ENCODE measurements around the gene GAB3. TPM values are rescaled to one million over a fixed set of nuclear protein-coding genes. Genes with fewer than 3 reads are reported as not detected.

The GAB3 gene
- total and polyA plus RNA-seq, 4 donors, result 0.66 to 10.4 (median 1.6) TPM

DNA sequence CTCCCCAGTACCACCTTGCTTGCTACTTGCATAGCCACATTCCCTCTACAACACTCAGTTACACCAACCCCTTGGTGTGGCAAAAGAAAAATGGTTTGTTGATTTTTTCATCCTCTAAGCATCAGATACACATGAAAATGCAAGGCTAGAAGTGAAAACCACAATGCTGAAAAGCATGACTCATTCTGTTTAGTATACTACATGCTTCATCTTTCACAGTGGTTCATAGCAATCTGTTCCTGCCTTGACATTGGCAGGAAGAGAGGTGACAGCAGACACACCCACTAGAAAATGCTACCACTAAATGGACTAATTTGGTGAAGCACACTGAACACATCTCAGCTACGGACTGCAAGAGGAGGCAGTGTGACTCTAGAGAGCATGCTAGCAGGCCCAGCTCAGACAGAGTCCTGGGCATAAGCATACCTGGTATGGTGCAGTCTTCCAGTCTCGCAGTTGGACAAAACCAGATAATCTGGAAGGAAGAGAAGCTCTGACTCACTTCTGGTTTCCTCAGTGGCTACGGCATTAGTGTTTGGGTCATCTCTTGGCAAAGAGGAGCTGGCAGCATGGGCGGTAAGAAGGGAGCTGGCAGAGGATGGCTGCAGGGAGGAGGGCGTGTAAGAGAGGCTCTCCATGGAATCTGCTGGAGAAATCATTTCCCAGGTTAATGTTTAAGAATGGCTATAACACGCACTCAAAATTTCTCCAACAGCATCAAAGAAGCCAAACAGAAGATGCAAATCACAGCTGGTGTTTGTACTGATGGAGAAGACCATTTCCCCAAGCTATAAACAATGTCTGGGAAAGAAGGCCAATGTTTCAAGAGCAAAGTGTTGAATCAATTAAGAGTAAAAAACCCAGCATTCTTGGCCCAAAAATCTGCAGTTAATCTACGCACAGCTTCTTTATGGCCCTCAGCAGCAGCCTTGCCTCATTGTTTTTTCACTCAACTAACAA is 37.8 kb downstream of the GAB3 start:
- Histone ChIP-seq H3K4me3 (ENCODE audit: low read depth in 1 of 3, low read length in 3 of 3) (no peak overlapping the region), H3K36me3 (ENCODE audit: control insufficient read depth in 4 of 4, insufficient read depth in 3 of 4, low read depth in 1 of 4, low read length in 3 of 4) (no peaks in the 10 kb centered on the region), H3K27ac (ENCODE audit: low read depth in 1 of 2, low read length in 2 of 2) (no peak overlapping the region), H3K9me3 (ENCODE audit: control insufficient read depth in 4 of 4, low read length in 3 of 4) (no peaks in the 10 kb centered on the region), H3K4me1 (ENCODE audit: control insufficient read depth in 4 of 4, insufficient read depth in 4 of 4, low read length in 3 of 4) (no peaks in the 10 kb centered on the region), H3K9ac (ENCODE audit: low read depth in 1 of 2, low read length in 2 of 2) (no peak overlapping the region), H3K27me3 (ENCODE audit: control insufficient read depth in 4 of 4, insufficient read depth in 4 of 4, low read length in 3 of 4) (no peaks in the 10 kb centered on the region)
- no peak for DNase-seq (ENCODE audit: low spot score)
- WGBS, result 74% methylated on average over 7 of the region's 7 CpGs
- TF ChIP-seq YY1 (IDR thresholded peaks at IDR 0.05) (no peak), GABPA (IDR thresholded peaks at IDR 0.05 in 1 of 2, conservative IDR thresholded peaks at IDR 0.05 in 1 of 2) (no peak), RAD21 (IDR thresholded peaks at IDR 0.05) (no peak), FOXA1 (IDR thresholded peaks at IDR 0.05) (no peak), HNF4G (IDR thresholded peaks at IDR 0.05) (no peak), FOXA2 (IDR thresholded peaks at IDR 0.05) (no peak), RXRA (IDR thresholded peaks at IDR 0.05) (no peak), JUND (IDR thresholded peaks at IDR 0.05) (no peak), SP1 (IDR thresholded peaks at IDR 0.05) (no peak), EGR1 (IDR thresholded peaks at IDR 0.05; ENCODE audit: low read depth in 2 of 2) (no peak)
- TF ChIP-seq, protein P1, sequence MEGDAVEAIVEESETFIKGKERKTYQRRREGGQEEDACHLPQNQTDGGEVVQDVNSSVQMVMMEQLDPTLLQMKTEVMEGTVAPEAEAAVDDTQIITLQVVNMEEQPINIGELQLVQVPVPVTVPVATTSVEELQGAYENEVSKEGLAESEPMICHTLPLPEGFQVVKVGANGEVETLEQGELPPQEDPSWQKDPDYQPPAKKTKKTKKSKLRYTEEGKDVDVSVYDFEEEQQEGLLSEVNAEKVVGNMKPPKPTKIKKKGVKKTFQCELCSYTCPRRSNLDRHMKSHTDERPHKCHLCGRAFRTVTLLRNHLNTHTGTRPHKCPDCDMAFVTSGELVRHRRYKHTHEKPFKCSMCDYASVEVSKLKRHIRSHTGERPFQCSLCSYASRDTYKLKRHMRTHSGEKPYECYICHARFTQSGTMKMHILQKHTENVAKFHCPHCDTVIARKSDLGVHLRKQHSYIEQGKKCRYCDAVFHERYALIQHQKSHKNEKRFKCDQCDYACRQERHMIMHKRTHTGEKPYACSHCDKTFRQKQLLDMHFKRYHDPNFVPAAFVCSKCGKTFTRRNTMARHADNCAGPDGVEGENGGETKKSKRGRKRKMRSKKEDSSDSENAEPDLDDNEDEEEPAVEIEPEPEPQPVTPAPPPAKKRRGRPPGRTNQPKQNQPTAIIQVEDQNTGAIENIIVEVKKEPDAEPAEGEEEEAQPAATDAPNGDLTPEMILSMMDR (IDR thresholded peaks at IDR 0.05; ENCODE audit: low read depth, low read length, missing input control), result no peak

DNA sequence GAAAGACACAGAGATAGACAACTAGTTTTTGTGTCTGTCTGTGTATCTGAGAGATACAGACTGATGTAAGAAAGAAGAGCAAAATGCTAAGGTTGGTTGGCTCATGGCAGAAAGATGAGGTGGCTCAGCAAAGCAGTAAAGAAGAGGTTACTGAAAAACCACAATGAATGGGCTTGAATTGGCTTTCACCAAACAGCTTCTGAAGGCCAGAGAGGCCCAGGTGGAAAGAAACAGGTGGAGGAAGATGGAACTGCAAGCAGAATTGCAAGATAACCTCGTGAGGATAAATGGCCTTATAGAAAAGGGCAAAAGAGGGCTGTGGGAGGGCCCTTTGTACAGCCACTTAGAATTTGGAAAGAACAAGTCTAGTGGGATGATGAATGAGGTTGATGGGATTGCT is 39.6 kb downstream of the GAB3 start:
- H3K27ac ChIP-seq (ENCODE audit: low read depth in 1 of 2, low read length in 2 of 2), result no peak overlapping the region
- no peaks in the 10 kb centered on the region for H3K9me3 ChIP-seq (ENCODE audit: control insufficient read depth in 4 of 4, low read length in 3 of 4)
- H3K4me3 ChIP-seq (ENCODE audit: low read depth in 1 of 3, low read length in 3 of 3), result no peak overlapping the region
- H3K36me3 ChIP-seq (ENCODE audit: control insufficient read depth in 4 of 4, insufficient read depth in 3 of 4, low read depth in 1 of 4, low read length in 3 of 4), result no peaks in the 10 kb centered on the region
- no peak for DNase-seq (ENCODE audit: low spot score)
- TF ChIP-seq TAF1 (conservative IDR thresholded peaks at IDR 0.05) (no peak), JUND (IDR thresholded peaks at IDR 0.05) (no peak), HNF4G (IDR thresholded peaks at IDR 0.05) (no peak), YY1 (IDR thresholded peaks at IDR 0.05) (no peak)
- H3K9ac ChIP-seq (ENCODE audit: low read depth in 1 of 2, low read length in 2 of 2), result no peak overlapping the region
- H3K4me1 ChIP-seq (ENCODE audit: control insufficient read depth in 4 of 4, insufficient read depth in 4 of 4, low read length in 3 of 4), result no peaks in the 10 kb centered on the region
- WGBS, result 72% methylated on average over 1 of the region's 1 CpG
- no peaks in the 10 kb centered on the region for H3K27me3 ChIP-seq (ENCODE audit: control insufficient read depth in 4 of 4, insufficient read depth in 4 of 4, low read length in 3 of 4)

DNA sequence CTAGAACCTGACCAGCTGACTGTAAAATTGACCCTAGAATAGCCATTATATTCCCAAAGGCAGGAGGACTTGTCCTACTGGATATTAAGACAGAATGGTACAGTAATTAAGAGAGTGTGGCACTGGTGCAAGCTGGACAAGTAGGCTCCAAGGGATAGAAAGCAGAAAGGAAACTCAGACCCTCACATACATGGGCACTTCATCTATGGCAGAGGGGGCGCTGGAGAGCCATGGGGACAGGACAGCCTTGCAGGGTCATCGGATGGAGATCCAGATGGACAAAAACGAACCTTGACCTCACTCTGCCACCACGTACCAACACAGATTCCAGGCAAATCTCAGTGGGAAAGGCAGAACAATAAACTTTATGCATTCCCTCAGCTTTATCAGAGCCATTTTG is 40.6 kb downstream of the GAB3 start:
- H3K27ac ChIP-seq (ENCODE audit: low read depth in 1 of 2, low read length in 2 of 2), result no peak overlapping the region
- no peaks in the 10 kb centered on the region for H3K9me3 ChIP-seq (ENCODE audit: control insufficient read depth in 4 of 4, low read length in 3 of 4)
- H3K27me3 ChIP-seq (ENCODE audit: control insufficient read depth in 4 of 4, insufficient read depth in 4 of 4, low read length in 3 of 4), result no peaks in the 10 kb centered on the region
- H3K4me3 ChIP-seq (ENCODE audit: low read depth in 1 of 3, low read length in 3 of 3), result no peak overlapping the region
- H3K4me1 ChIP-seq (ENCODE audit: control insufficient read depth in 4 of 4, insufficient read depth in 4 of 4, low read length in 3 of 4), result no peaks in the 10 kb centered on the region
- H3K36me3 ChIP-seq (ENCODE audit: control insufficient read depth in 4 of 4, insufficient read depth in 3 of 4, low read depth in 1 of 4, low read length in 3 of 4), result no peaks in the 10 kb centered on the region
- TF ChIP-seq SP1 (IDR thresholded peaks at IDR 0.05) (no peak), FOXA2 (IDR thresholded peaks at IDR 0.05) (no peak), HNF4A (conservative IDR thresholded peaks at IDR 0.05) (no peak), FOXA1 (IDR thresholded peaks at IDR 0.05) (no peak), RAD21 (IDR thresholded peaks at IDR 0.05) (no peak), YY1 (IDR thresholded peaks at IDR 0.05) (no peak), NR2F2 (IDR thresholded peaks at IDR 0.05) (no peak), EGR1 (IDR thresholded peaks at IDR 0.05; ENCODE audit: low read depth in 2 of 2) (no peak)
- TF ChIP-seq, protein P2, sequence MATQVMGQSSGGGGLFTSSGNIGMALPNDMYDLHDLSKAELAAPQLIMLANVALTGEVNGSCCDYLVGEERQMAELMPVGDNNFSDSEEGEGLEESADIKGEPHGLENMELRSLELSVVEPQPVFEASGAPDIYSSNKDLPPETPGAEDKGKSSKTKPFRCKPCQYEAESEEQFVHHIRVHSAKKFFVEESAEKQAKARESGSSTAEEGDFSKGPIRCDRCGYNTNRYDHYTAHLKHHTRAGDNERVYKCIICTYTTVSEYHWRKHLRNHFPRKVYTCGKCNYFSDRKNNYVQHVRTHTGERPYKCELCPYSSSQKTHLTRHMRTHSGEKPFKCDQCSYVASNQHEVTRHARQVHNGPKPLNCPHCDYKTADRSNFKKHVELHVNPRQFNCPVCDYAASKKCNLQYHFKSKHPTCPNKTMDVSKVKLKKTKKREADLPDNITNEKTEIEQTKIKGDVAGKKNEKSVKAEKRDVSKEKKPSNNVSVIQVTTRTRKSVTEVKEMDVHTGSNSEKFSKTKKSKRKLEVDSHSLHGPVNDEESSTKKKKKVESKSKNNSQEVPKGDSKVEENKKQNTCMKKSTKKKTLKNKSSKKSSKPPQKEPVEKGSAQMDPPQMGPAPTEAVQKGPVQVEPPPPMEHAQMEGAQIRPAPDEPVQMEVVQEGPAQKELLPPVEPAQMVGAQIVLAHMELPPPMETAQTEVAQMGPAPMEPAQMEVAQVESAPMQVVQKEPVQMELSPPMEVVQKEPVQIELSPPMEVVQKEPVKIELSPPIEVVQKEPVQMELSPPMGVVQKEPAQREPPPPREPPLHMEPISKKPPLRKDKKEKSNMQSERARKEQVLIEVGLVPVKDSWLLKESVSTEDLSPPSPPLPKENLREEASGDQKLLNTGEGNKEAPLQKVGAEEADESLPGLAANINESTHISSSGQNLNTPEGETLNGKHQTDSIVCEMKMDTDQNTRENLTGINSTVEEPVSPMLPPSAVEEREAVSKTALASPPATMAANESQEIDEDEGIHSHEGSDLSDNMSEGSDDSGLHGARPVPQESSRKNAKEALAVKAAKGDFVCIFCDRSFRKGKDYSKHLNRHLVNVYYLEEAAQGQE (IDR thresholded peaks at IDR 0.05), result no peak
- no peak overlapping the region for H3K9ac ChIP-seq (ENCODE audit: low read depth in 1 of 2, low read length in 2 of 2)
- 73% methylated on average over 4 of the region's 4 CpGs for WGBS
- DNase-seq (ENCODE audit: low spot score), result no peak
